ENCODE results near the gene CHRNB2. TPM values are rescaled to one million over a fixed set of nuclear protein-coding genes. Genes with fewer than 3 reads are reported as not detected.
A peak's percentile ranks its signal among the peaks of the same experiment; 100 is the strongest.

Gene CHRNB2
- total and polyA plus RNA-seq, 11 donors: 0.03 to 0.14 (median 0.05) TPM; not detected in 7

DNA sequence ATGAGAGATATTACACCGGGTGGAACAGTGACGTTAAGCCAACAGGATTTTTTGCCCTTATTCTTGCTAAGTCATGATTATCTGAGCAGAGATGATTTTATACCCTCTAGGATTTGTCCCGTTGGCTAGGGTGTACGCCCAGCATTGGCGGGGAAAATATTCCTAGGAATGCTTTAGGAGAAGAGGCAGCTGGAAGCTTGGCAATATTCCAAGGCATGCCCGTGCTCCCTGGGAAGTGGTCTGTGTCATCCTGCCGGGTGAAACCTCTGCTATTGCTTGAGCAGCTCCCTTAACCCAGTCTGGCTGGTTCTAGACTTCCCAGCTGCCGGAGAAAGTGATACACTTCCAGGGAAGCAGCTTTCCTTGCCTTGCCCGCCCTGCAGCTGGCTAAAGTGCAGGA, 16.2 kb downstream of the CHRNB2 start:
- WGBS, 4 donors: 33 to 58% (median 42%) methylated on average over 9 of the region's 9 CpGs
- TF ChIP-seq POLR2A (IDR thresholded peaks at IDR 0.05): no peak
- TF ChIP-seq, protein P1, sequence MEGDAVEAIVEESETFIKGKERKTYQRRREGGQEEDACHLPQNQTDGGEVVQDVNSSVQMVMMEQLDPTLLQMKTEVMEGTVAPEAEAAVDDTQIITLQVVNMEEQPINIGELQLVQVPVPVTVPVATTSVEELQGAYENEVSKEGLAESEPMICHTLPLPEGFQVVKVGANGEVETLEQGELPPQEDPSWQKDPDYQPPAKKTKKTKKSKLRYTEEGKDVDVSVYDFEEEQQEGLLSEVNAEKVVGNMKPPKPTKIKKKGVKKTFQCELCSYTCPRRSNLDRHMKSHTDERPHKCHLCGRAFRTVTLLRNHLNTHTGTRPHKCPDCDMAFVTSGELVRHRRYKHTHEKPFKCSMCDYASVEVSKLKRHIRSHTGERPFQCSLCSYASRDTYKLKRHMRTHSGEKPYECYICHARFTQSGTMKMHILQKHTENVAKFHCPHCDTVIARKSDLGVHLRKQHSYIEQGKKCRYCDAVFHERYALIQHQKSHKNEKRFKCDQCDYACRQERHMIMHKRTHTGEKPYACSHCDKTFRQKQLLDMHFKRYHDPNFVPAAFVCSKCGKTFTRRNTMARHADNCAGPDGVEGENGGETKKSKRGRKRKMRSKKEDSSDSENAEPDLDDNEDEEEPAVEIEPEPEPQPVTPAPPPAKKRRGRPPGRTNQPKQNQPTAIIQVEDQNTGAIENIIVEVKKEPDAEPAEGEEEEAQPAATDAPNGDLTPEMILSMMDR (IDR thresholded peaks at IDR 0.05): no peak

DNA sequence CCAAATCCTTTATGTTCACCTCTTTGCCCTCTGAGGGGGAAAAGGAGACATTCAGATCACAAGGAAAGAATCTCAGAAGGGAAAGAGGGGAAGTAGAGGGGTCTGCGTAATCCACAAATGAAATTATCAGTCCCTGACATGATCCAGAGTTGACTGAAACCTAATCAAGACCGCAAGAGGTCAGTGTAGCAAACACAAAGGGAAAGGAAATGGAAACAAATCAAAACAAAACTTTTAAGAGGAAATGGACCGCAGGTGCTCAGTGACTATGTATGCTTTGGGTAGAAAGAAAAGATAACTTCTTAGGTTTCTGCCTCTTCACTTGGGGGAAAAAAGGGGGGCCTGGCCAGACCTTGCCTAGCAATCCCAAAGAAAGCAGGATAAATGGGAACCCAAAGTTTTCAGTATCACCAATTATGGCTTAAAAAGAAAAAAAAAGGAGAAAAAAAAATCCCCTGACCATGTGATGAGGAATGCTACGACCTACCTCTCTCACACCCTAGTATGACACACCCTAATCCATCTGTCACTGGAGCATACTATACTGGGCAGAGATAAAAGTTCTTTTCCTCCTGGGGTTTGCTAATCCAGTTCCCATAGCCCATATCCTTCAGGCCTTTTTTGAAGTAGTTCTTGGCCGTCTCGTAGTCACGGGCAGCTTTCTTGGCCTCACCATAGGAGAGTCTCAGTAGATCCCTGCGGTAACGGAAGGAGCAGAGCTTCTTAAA, 16.9 kb downstream of the CHRNB2 start:
- Histone ChIP-seq H3K27me3 (no peaks in the 10 kb centered on the region), H3K36me3 (peaks cover 0 to 100% (median 99%) of the 10 kb centered on the region in 9 donors), H3K9me3 (no peaks in the 10 kb centered on the region), H3K4me3 (no peak overlapping the region), H3K27ac (no peak overlapping the region), H3K4me1 (peaks cover 0 to 12% (median 0%) of the 10 kb centered on the region in 12 donors)
- ATAC-seq (no peak), DNase-seq (no peak)
- TF ChIP-seq POLR2A (IDR thresholded peaks at IDR 0.05): no peak
- TF ChIP-seq, protein P1 (IDR thresholded peaks at IDR 0.05): no peak
- WGBS, 4 donors: 71 to 78% (median 76%) methylated on average over 9 of the region's 9 CpGs
- intact Hi-C loops (cut with DNase I): no loop called here

More for the DNA sequence above, 16.2 kb downstream of the CHRNB2 start:
- no peaks in the 10 kb centered on the region for H3K27me3 ChIP-seq
- H3K9me3 ChIP-seq: no peaks in the 10 kb centered on the region
- H3K4me1 ChIP-seq: peaks cover 0 to 14% (median 2%) of the 10 kb centered on the region in 12 donors
- DNase-seq (no peak), ATAC-seq (peak in 2 of 4 donors; percentile 12 to 17)
- no peak overlapping the region for H3K4me3 ChIP-seq
- intact Hi-C loops (cut with DNase I): no loop called here
- H3K36me3 ChIP-seq: peaks cover 0 to 100% (median 95%) of the 10 kb centered on the region in 9 donors
- no peak overlapping the region for H3K27ac ChIP-seq

DNA sequence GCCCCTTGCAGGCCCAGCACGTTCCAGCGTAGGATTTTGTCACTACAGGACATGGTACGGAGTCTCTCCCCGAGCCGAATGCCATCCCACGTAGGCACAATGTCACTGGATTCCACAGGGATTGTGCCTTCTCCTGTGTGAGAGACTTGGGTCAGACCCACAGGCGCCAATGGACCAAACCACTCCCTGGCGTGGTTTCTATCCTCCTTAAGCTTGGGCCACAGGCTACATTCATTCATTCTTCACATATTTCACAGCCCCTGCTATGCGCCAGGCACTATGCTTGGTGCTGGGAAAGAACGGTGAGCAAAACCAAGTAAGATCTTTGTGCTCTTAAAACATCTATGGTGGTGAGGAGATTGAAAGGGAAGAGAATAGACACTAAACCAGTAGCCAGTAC, 18.7 kb downstream of the CHRNB2 start:
- Histone ChIP-seq H3K9me3 (no peaks in the 10 kb centered on the region), H3K4me1 (peaks cover 0 to 12% (median 0%) of the 10 kb centered on the region in 12 donors), H3K27me3 (no peaks in the 10 kb centered on the region), H3K4me3 (no peak overlapping the region), H3K27ac (no peak overlapping the region), H3K36me3 (peaks cover 0 to 100% (median 99%) of the 10 kb centered on the region in 9 donors)
- DNase-seq (no peak), ATAC-seq (no peak)
- intact Hi-C loops (cut with DNase I): no loop called here
- no peak for TF ChIP-seq POLR2A (IDR thresholded peaks at IDR 0.05)
- TF ChIP-seq, protein P1 (IDR thresholded peaks at IDR 0.05): no peak
- 78 to 86% (median 84%) methylated on average over 10 of the region's 10 CpGs for WGBS, 4 donors

DNA sequence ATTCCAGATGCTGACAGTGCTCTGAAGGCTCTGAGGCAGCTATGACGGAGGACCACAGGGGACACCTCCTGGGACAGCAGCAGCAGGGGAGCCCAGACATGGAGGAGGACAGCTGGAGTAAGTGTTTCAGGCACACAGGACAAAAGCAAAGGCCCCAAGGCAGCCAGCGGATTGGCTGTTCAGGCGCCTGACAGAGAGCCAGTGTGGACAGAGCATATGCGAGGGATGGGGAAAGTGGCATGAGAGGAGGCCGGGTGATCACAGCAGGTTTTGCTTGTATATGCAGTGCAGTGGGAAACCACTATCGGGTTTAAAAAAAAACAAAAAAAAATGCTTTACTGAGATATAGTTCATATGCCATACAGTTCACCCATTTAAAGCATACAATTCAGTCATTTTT, 19.1 kb downstream of the CHRNB2 start:
- Histone ChIP-seq H3K4me3 (no peak overlapping the region), H3K27ac (no peak overlapping the region), H3K9me3 (no peaks in the 10 kb centered on the region), H3K27me3 (no peaks in the 10 kb centered on the region), H3K36me3 (peaks cover 0 to 100% (median 100%) of the 10 kb centered on the region in 9 donors), H3K4me1 (peaks cover 0 to 12% (median 0%) of the 10 kb centered on the region in 12 donors)
- TF ChIP-seq POLR2A (IDR thresholded peaks at IDR 0.05): no peak
- TF ChIP-seq, protein P1 (IDR thresholded peaks at IDR 0.05): no peak
- 92 to 94% (median 93%) methylated on average over 6 of the region's 6 CpGs for WGBS, 4 donors
- no peak for ATAC-seq
- intact Hi-C loops (cut with DNase I): no loop called here
- no peak for DNase-seq
